Panc1 (cell line): Measurements from ENCODE around the gene MYBPH. TPM values are rescaled to one million over a fixed set of nuclear protein-coding genes. Genes with fewer than 3 reads are reported as not detected.

Experiments used
- ATAC-seq: fragments of 200-7000 bp; cut with Tn5 transposase; 2 replicates; pipeline ENCODE4 v1.9.1; 2020; ENCODE audit warnings: mild to moderate bottlenecking, moderate library complexity
- BruUV-seq: library from RNA; stranded (reverse); fragments of 400-500 nt; replicated peaks from 2 replicates; lab custom pipeline; 2021; lab: Mats Ljungman, UMichigan
- CTCF ChIA-PET: fragments of 300-600 bp; sonication (Branson Sonifier 250); formaldehyde crosslinking; loops from one replicate; lab custom pipeline; 2022; ENCODE audit warnings: antibody characterized with exemption; lab: Charles Lee
- POLR2A ChIA-PET: fragments of 300-600 bp; sonication (Branson Sonifier 250); formaldehyde crosslinking; loops from one replicate; lab custom pipeline; 2022; ENCODE audit warnings: antibody characterized with exemption; lab: Charles Lee
- DNase-seq: peaks from one replicate; pipeline ENCODE4 v3.0.0-alpha.2; 2010; ENCODE audit warnings: low read depth, low spot score
- H3K27ac ChIP-seq: 2 replicates; pipeline ENCODE4 v1.5.1; 2011; ENCODE audit warnings: mild to moderate bottlenecking, low read length, inconsistent platforms
- H3K27me3 ChIP-seq: fragments of 200-500 bp; sonication (Bioruptor generic); 2 replicates; pipeline ENCODE4 v1.6.0; 2014; ENCODE audit warnings: low read length, inconsistent platforms; ENCODE audit not compliant: control insufficient read depth, insufficient read depth
- H3K36me3 ChIP-seq: fragments of 200-500 bp; sonication (Bioruptor generic); 2 replicates; pipeline ENCODE4 v1.5.1; 2014; ENCODE audit warnings: inconsistent platforms, mild to moderate bottlenecking, low read length, moderate library complexity; ENCODE audit not compliant: control insufficient read depth, insufficient read depth
- H3K4me1 ChIP-seq: 2 replicates; pipeline ENCODE4 v1.5.1; 2011; ENCODE audit warnings: inconsistent platforms, mild to moderate bottlenecking, low read length, moderate library complexity; ENCODE audit not compliant: control insufficient read depth, insufficient read depth
- H3K4me3 ChIP-seq, 2 experiments: 2 replicates each; pipeline ENCODE4 v1.5.1; 2011 to 2012; ENCODE audit warnings: low read depth in 2 of 2, low read length in 2 of 2, mild to moderate bottlenecking in 2 of 2, inconsistent platforms in 1 of 2, moderate library complexity in 1 of 2
- H3K9me3 ChIP-seq: fragments of 200-500 bp; sonication (Bioruptor generic); 2 replicates; pipeline ENCODE4 v1.5.1; 2014; ENCODE audit warnings: low read depth, mild to moderate bottlenecking, inconsistent platforms, low read length, moderate library complexity; ENCODE audit not compliant: control insufficient read depth, insufficient read depth
- POLR2AphosphoS5 ChIP-seq: IDR thresholded peaks from 2 replicates; pipeline ENCODE4 v1.6.1; 2012; ENCODE audit warnings: mild to moderate bottlenecking, low read depth, low read length, moderate library complexity
- SIN3A ChIP-seq: IDR thresholded peaks from 2 replicates; pipeline ENCODE4 v1.6.1; 2012; ENCODE audit warnings: low read depth, mild to moderate bottlenecking, low read length, moderate library complexity, borderline replicate concordance; ENCODE audit not compliant: insufficient read depth
- TCF7L2 ChIP-seq: IDR thresholded peaks from 2 replicates; pipeline ENCODE4 v1.6.1; 2011; ENCODE audit warnings: mild to moderate bottlenecking, low read depth, low read length, inconsistent platforms
- in situ Hi-C: cut with HindIII; loops from 2 replicates; pipeline ENCODE4 v1.10.0; 2016; ENCODE audit warnings: low sequenced_read_pairs, low pct_unique_long_range_greater_than_20kb
- intact Hi-C: fragments of 100-400 bp; cut with micrococcal nuclease; formaldehyde crosslinking; loops from one replicate; pipeline ENCODE4 v1.10.0; 2022; ENCODE audit not compliant: unreplicated experiment
- total RNA-seq: library from RNA; stranded (reverse); gene quantifications from one replicate; pipeline ENCODE4 v1.2.1, GENCODE V29; 2021; ENCODE audit not compliant: unreplicated experiment
- TF ChIP-seq, protein P1 (sequence below): fragments of 450-650 bp; IDR thresholded peaks from 2 replicates; pipeline ENCODE4 v1.5.1; 2017; ENCODE audit warnings: mild to moderate bottlenecking
- TF ChIP-seq, protein P2 (sequence below), 2 experiments: IDR thresholded peaks; 2 replicates each; pipeline ENCODE4 v1.6.1; 2011 to 2012; ENCODE audit warnings: low read depth in 2 of 2, control low read depth in 1 of 2, low read length in 1 of 2, mild to moderate bottlenecking in 1 of 2, moderate library complexity in 1 of 2; ENCODE audit not compliant: insufficient read depth in 1 of 2

The MYBPH gene
- total RNA-seq, 1 experiment from 2014 or later: not detected

DNA sequence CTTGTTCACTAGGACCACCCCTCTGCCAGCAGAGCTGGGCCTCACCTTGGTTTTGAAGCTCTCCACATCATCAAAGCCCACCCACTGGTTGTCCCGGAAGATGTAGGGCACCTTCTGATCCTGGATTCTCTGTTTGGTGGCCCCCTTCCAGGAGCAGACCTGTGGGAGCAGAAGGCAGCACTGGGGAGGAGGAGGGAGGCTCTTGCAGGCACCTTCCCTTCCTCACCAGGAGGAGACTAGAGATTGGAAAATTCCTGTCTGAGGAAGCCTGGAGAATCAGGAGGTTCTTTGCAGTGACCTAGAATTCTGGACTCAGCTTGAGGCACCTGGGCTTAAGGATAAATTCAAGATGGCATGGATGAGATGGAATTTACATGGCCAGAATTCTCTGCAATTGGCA, 43.5 kb upstream of the MYBPH start:
- intact Hi-C loops: no loop called here
- CTCF ChIA-PET: interaction anchor here (0.6 to 0.9 kb wide), 2 partner anchors 49 to 185 kb away, joined by 3 read pairs; no protein-coding TSS in a partner anchor
- H3K27ac ChIP-seq: no peak overlapping the region
- TF ChIP-seq SIN3A: no peak
- no peak for TF ChIP-seq TCF7L2
- TF ChIP-seq, protein P1, sequence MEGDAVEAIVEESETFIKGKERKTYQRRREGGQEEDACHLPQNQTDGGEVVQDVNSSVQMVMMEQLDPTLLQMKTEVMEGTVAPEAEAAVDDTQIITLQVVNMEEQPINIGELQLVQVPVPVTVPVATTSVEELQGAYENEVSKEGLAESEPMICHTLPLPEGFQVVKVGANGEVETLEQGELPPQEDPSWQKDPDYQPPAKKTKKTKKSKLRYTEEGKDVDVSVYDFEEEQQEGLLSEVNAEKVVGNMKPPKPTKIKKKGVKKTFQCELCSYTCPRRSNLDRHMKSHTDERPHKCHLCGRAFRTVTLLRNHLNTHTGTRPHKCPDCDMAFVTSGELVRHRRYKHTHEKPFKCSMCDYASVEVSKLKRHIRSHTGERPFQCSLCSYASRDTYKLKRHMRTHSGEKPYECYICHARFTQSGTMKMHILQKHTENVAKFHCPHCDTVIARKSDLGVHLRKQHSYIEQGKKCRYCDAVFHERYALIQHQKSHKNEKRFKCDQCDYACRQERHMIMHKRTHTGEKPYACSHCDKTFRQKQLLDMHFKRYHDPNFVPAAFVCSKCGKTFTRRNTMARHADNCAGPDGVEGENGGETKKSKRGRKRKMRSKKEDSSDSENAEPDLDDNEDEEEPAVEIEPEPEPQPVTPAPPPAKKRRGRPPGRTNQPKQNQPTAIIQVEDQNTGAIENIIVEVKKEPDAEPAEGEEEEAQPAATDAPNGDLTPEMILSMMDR: no peak
- TF ChIP-seq POLR2AphosphoS5: no peak
- TF ChIP-seq, protein P2, sequence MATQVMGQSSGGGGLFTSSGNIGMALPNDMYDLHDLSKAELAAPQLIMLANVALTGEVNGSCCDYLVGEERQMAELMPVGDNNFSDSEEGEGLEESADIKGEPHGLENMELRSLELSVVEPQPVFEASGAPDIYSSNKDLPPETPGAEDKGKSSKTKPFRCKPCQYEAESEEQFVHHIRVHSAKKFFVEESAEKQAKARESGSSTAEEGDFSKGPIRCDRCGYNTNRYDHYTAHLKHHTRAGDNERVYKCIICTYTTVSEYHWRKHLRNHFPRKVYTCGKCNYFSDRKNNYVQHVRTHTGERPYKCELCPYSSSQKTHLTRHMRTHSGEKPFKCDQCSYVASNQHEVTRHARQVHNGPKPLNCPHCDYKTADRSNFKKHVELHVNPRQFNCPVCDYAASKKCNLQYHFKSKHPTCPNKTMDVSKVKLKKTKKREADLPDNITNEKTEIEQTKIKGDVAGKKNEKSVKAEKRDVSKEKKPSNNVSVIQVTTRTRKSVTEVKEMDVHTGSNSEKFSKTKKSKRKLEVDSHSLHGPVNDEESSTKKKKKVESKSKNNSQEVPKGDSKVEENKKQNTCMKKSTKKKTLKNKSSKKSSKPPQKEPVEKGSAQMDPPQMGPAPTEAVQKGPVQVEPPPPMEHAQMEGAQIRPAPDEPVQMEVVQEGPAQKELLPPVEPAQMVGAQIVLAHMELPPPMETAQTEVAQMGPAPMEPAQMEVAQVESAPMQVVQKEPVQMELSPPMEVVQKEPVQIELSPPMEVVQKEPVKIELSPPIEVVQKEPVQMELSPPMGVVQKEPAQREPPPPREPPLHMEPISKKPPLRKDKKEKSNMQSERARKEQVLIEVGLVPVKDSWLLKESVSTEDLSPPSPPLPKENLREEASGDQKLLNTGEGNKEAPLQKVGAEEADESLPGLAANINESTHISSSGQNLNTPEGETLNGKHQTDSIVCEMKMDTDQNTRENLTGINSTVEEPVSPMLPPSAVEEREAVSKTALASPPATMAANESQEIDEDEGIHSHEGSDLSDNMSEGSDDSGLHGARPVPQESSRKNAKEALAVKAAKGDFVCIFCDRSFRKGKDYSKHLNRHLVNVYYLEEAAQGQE (IDR thresholded peaks at IDR 0.05; ENCODE audit: insufficient read depth in 1 of 2, low read depth in 2 of 2, low read length in 1 of 2): no peak
- POLR2A ChIA-PET: no interaction called here
- no peak overlapping the region for H3K4me3 ChIP-seq
- no peaks in the 10 kb centered on the region for H3K36me3 ChIP-seq
- ATAC-seq: no peak
- DNase-seq: no peak
- in situ Hi-C loops: no loop called here
- BruUV-seq: no TSS peak
- H3K27me3 ChIP-seq: peaks cover 3% of the 10 kb centered on the region
- H3K4me1 ChIP-seq: no peaks in the 10 kb centered on the region
- H3K9me3 ChIP-seq: no peaks in the 10 kb centered on the region

DNA sequence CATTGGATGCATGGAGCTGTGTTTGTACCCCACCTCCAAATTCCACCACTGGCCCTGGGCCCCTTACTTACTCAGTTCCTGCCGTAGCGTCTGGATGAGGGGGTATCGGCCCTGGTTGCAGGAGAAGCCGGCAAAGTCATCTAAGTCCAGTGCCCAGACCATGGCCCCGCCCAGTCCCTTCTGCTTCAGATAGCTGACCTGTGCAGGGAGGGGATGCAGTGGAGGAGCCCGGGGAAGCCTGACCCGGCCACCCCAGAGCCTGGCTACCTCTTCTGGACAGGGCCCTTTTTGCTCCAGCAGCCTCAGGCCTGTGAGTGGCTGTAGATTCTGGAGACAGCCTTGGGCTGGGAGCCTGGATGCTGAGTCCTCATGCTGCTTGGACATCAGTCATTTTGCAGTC, 42.0 kb upstream of the MYBPH start:
- POLR2A ChIA-PET: no interaction called here
- Histone ChIP-seq H3K27me3 (no peaks in the 10 kb centered on the region; the same call in 1 of the 2 replicates), H3K36me3 (no peaks in the 10 kb centered on the region), H3K27ac (no peak overlapping the region), H3K4me3 (no peak overlapping the region), H3K4me1 (no peaks in the 10 kb centered on the region), H3K9me3 (no peaks in the 10 kb centered on the region)
- DNase-seq: no peak
- BruUV-seq: no TSS peak
- CTCF ChIA-PET: interaction anchor here (1.3 to 4.1 kb wide), 2 partner anchors 100 to 178 kb away, joined by 4 to 43 read pairs; no protein-coding TSS in a partner anchor
- intact Hi-C loops: loop anchor here (2.0 kb wide), 1 partner anchor 179 kb away; no protein-coding TSS in a partner anchor
- no peak for ATAC-seq
- in situ Hi-C loops: no loop called here
- TF ChIP-seq SIN3A (no peak), TCF7L2 (no peak), POLR2AphosphoS5 (no peak)
- TF ChIP-seq, protein P2 (IDR thresholded peaks at IDR 0.05; ENCODE audit: insufficient read depth in 1 of 2, low read depth in 2 of 2, low read length in 1 of 2): no peak
- TF ChIP-seq, protein P1: no peak
